ENCODE data around the gene TMEM190.
"Not testable (repeated sequence)": the region's sequence is repeated elsewhere in the genome, so short reads cannot be mapped to it uniquely, and the experiment has no call there.

The TMEM190 gene

GRCh38 chr19:55376241-55376933 is at the start of gene TMEM190:
Gene TMEM190 (plus strand): TSS chr19:55376826. CDS start chr19:55376854, 28 bp downstream.
- DNase-seq (ENCODE audit: low spot score), result no peak

GRCh38 chr19:55328774-55329318 is 47.8 kb upstream of the TMEM190 start:
- not testable (repeated sequence) for DNase-seq (ENCODE audit: low spot score)

DNA sequence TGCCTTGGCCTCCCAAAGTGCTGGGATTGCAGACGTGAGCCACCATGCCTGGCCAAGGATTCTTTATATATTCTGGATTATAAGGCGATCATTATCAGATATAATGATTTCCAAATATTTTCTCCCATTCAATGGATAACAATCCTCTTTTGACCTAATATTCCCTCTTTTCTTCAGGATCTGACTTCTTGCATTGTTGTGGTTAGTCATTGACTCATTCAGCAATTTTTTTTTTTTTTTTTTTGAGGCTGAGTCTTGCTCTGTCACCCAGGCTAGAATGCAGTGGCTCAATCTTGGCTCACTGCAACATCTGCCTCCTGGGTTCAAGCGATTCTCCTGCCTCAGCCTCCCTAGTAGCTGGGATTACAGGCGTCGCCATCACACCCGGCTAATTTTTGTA is 46.8 kb upstream of the TMEM190 start:
- DNase-seq (ENCODE audit: low spot score), result not testable (repeated sequence)

DNA sequence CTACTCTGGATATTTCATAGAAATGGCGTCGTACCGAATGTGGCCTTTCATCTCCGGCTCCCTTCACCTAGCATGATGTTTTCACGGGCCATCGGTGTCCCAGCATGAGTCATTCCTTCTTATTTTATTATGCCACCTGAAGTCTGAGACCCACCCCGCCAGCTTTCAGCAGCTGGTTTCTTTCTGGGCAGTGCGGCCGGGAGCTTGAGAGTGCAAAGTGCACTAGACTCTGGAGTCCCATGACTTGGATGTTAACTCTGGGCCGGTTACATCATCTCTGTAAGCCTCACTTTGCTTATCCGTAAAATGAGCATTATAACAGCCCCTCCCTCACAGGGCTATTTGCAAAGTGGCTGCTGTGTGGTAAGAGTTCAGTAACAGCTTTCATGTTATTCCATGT is 42.8 kb upstream of the TMEM190 start:
- no peak for DNase-seq (ENCODE audit: low spot score)

- no peak for DNase-seq (ENCODE audit: low spot score)
Measured at GRCh38 chr19:55336101-55336500, 40.5 kb upstream of the TMEM190 start.

DNA sequence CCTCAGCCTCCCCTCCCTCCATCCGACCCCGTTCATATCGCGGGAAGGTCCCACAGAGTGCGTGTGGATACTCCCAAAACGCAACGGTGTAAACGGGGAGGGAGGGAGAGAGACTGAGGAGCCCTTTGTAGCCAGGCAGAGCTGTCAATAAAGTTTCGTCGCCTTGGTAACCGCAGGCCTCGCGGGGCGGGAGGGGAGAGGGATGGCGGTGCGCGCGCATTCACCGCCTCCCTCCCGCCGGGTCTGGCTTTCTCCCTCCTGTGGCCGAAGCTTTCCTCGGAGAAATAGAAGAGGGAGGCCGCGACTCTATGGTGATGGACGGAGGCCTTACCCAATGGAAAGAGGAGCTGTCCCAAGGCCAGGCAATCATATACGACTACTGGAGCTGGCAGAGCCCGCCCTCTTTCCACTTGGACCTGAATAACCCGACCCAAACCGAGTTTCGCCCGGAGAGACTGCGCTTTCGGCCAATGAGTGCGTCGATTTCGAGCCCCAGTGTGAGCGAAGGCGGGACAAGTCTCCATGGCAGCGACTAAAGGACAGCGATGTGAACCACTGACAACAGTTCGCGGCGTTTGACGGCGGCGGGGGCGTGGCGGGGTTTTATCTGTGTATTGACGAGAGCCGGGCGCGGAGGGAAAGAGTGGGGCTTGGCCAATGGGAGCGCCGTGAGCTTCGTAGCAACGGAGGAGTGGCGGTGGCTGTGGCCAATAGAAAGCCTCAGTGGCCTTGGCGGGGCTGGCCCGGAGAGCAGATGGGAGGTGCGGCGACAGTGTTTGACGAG is 37.3 kb upstream of the TMEM190 start, which contains the start of gene KMT5C:
KMT5C (plus strand) TSS at position 772 of the 784 bp plus-strand sequence. CDS start 2,061 bp downstream, outside the sequence.
- DNase-seq (ENCODE audit: low spot score), result peak; percentile 100

DNA sequence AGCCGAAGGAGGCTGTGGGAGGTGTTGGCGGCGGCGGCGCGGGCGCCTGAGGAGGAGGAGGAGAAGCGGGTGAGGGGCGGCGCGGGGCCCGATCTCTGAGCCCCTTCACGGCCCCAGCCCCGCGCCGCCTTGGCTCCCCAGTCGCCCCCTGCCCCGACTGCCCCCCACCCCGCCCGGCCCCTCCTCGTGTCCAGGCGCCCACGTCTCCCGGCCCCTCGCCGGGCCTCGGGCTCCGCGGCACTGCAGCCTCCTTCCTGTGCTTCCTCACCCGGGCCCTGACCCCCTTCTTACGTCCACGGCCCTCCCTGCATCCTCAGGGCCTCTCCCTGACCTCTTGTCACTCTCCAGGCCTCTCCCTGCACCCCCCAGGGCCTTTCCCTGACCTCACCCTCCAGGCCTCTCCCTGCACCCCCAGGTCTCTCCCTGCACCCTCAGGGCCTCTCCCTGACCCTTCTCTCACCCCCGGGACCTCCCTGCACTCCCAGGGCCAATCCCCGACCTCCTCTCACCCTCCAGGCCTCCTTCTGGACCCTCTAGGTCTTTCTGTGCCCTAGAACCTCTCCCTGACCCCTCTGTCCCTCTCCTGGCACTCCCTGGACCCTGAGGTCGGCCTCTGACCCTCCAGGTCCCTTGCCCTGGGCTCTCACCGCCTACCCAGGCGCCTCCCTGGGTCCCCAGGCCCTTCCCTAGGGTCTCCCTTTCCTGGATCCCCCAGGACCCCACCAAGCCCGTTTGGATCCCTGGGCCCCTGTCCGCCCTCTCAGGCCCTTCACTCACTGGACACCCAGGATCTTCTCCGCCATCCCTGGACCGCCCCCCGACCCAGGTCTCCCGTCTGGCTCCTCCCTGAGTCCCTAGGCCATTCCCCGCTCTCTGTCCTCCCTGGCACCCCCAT is 36.5 kb upstream of the TMEM190 start:
- no peak for DNase-seq (ENCODE audit: low spot score)

- DNase-seq (ENCODE audit: low spot score), result no peak
Measured at GRCh38 chr19:55340784-55341147, 35.9 kb upstream of the TMEM190 start.

DNA sequence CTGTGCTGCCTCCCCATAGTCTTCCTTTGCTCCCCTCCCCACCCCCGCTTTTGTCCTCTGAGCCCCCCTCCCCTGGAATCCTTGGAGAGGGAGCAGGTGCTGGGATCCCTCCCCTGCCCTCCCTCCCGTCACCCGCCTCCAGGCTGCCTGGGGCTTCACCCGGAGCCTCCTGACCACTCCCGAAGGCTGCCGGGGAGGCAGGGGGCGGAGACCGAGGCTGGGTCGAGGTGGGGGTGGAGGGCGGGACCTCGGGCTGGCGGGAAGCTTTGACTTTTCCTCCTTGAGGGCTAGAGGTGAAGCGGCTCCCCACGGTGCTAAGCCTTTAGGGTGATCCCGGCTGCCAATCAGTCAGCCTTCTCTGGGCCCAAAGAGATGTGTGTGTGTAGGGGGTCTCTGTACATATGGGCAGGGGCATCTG is 35.4 kb upstream of the TMEM190 start:
- DNase-seq (ENCODE audit: low spot score), result peak; percentile 82

DNA sequence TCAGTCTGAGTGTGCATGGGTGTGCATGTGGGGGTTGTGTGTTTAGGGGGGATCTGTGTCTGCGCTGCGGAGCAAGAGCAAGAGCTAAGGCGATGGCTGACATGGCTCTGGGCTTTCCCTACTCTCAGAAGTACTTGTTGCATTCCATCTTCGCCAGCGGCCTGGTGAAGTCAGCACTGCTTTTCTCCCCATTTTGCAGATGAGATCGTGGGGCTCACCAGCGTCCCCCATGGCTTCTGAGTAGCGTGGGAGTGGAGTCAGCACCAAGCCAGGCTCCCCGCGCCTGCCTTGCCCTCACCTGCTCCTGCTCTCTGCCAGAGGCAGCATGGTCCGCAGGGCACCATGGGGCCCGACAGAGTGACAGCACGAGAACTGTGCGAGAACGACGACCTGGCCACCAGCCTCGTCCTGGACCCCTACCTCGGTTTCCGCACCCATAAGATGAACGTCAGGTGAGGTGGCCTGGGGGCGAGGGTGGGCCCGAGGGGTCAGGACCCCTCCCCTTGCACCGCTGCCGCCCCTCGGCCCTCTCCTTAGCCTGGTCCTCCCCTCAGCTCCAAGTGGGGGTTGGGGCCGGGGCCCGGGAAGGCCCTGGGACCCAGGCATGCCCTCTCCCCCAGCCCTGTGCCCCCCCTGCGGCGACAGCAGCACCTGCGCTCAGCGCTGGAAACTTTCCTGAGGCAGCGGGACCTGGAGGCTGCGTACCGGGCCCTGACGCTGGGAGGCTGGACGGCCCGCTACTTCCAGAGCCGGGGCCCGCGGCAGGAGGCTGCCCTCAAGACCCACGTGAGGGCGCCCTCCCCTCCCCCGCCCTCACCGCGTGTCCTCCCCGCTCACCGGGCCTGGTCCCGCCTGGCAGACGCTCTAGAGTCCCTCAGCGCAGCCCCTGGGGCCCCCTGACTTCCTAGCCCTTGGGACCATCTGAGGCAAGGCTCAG is 34.8 kb upstream of the TMEM190 start:
- DNase-seq (ENCODE audit: low spot score), result no peak

DNA sequence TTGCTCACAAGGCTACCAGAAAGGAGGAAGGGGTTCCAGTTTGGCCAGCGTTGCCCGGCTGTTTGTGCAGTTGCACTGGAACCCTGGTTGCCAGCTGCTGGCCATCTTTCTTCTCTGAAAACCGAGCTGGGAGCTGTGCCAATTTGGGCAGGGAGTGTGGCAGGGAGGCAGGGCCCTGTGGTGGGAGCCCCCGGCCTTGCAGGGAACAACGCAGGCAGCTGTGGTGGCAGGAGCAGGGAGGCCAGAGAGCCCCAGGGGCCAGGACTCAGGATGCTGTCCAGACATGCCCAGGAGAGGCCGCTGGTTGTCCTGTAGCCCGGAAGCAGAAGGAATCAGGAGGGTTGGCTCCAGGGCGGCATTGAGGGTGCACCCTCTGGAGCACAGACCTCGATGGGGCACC is 32.2 kb upstream of the TMEM190 start:
- no peak for DNase-seq (ENCODE audit: low spot score)

GRCh38 chr19:55345101-55345817 is 31.4 kb upstream of the TMEM190 start:
- no peak for DNase-seq (ENCODE audit: low spot score)

DNA sequence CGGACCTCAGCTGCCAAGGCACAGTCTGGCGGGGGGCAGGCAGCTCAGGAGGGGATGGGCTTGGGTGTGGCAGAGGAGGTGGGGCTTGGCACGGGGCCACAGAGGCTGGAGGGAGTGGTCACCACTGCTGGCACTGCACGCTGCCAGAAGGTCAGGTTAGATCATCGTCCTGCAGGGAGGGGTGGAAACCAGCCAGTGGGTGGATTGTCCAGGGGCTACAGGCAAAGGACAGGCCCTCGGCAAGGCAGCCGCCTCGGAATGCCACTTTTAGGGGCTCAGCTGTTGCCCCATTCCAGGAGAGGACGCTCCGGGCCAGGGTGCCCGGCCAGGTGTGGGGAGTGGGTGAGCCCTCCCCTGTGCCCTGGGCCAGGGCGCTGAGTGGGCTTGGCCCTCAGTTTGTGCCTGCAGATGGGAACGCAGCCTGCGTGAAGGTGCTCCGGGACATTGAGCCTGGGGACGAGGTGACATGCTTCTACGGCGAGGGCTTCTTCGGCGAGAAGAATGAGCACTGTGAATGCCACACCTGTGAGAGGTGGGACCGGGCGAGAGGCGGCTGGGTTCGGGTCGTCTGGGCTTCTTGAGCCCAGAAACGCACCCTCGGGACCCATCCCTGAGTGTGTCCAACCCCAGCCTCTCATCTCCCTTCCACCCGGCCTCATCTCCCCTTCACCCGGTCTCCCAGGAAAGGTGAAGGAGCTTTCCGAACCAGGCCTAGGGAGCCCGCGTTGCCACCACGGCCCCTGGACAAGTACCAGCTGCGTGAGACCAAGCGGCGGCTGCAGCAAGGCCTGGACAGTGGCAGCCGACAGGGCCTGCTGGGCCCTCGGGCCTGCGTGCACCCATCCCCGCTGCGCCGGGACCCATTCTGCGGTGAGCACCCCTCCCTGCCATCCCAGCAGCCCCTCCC is 30.6 kb upstream of the TMEM190 start:
- DNase-seq (ENCODE audit: low spot score), result peak; percentile 80

DNA sequence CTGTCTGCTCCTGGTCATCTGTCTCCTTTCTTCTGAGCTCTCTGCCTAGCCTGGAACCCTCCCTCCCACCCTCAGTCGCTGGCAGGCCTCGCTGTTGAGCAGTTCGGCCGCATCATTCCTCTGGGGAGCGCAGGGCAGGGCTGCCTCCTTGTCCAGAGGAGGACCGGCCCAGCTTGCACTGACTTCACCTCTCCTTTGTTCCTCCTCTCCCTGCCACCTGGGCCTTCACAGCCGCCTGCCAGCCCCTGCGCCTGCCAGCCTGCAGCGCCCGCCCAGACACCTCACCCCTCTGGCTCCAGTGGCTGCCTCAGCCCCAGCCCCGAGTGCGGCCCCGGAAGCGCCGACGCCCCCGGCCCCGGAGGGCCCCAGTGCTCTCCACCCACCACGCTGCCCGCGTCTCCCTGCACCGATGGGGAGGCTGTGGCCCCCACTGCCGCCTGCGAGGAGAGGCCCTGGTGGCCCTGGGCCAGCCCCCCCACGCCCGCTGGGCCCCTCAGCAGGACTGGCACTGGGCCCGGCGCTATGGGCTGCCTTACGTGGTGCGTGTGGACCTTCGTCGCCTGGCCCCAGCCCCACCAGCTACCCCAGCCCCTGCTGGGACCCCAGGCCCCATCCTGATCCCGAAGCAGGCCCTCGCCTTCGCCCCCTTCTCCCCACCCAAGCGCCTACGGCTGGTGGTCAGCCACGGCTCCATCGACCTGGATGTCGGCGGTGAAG is 29.7 kb upstream of the TMEM190 start:
- DNase-seq (ENCODE audit: low spot score), result no peak

DNA sequence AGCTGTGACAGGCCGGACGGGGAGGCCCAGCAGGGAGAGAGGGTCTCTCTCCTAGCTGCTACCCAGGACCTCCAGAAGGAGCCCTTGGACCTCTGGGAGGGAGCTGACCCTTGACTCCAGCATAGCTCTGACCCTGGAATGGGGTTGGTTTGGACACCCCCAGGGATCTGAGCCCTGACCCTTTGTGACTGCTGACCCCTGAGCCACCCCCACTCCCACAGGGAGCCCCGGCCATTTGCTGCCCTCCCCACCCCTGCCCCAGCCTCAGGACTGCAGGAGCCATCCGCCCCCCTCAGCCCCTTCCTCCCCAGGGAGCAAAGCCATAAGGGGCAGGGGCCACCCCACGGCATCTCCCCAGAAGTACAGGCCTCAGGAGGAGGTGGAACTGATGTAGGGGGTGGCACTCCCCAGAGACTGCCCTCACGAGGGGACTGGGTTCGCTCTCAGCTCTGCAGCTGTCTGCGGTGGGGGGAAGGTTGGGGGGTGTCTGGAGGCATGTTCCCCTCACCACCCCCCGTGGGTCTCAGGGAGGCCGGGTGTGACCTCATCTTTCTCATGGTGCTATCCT is 29.1 kb upstream of the TMEM190 start:
- DNase-seq (ENCODE audit: low spot score), result no peak

DNA sequence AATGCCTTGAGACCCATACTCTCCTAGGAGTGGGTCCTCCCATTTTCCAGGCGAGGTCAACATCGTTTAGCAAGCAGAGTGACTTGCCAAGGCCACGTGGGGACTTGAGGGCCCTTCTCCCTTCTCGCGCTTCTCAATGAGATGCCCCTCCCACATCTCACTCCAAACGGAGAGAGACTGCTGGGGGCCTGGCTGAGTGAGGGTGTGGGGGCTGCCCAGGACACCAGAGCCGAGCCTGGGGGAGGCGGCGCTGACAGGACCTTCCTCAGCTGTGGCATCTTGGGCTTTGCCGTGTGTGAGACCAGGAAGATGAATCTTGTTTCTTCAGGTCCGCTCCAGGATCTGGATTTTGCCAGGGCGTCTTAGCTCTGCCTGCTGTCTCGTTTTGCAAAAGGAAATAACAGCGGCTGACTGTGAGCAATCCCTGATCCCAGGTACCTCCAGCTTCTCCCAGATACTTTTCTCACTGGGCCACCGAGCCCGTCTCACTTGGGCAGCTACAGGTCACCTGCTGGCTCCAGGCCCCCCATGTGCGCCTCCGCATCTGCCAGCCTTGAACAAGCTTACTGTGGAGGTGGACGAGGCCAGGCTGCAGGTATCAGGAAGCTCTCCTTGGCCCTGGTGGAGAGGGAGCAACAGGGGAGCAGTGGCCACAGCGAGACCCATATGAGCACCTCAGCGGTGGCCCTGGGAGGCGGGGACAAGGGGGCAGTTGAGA is 28.1 kb upstream of the TMEM190 start:
- peak; percentile 59 for DNase-seq (ENCODE audit: low spot score)

DNA sequence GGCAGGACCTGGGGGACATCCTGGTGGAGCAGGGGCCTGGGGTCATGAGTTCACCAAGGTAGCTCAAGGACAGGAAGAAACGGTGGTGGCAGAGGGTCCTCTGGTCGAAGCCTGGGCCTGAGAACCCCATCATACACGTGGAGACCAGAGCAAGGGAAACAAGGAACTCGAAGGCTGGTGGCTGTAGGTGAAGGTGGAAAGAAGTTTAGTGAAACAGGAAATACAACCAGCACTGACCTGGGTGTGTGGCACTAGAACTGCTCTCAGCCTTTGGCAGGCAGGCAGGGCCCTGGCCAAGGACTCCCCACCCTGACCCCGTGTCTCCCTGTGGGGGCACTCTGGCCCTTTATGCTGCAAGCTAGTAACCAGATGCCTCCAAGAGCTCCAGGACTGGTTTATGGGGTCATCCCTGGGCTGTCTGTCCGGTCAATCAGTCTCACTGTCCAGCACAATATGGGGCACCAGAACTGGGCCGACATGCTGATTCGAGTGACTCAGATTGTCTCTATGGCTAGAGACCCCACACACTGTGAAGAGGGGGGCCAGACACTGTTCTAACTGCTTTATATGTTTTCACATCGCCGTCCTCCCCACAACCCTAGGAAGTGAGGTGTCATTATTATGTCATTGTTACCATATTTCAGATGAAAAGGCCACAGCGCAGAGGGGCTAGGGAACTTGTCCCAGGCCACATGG is 25.9 kb upstream of the TMEM190 start:
- DNase-seq (ENCODE audit: low spot score), result no peak

Data from left forelimb (tissue), 1 donor.